GM10266 (cell line): ENCODE results near the gene NBPF4.
A peak's percentile ranks its signal among the peaks of the same experiment; 100 is the strongest.

Experiments used
- DNase-seq: peaks from one replicate; pipeline ENCODE4 v3.0.0; 2012; ENCODE audit errors: extremely low spot score
- CTCF ChIP-seq: IDR thresholded peaks from 2 replicates; pipeline ENCODE4 v1.5.1; 2012; ENCODE audit warnings: mild to moderate bottlenecking, low read depth; ENCODE audit not compliant: control insufficient read depth, insufficient read depth; ENCODE audit errors: missing control alignments

NBPF4 gene

GRCh38 chr1:108199781-108200686 lies 43.8 kb downstream of the NBPF4 start, which contains the start of gene SLC25A24:
Gene SLC25A24, minus strand, starts transcription at chr1:108200343. Its CDS starts 205 bp downstream, at chr1:108200138.
- DNase-seq, result peak; percentile 89
- no peak for TF ChIP-seq CTCF

GRCh38 chr1:108199201-108199691 lies 44.6 kb downstream of the NBPF4 start:
- no peak for TF ChIP-seq CTCF
- DNase-seq, result no peak

GRCh38 chr1:108194051-108194450 lies 49.8 kb downstream of the NBPF4 start:
- no peak for TF ChIP-seq CTCF

GRCh38 chr1:108193333-108193732 lies 50.5 kb downstream of the NBPF4 start:
- no peak for DNase-seq
- TF ChIP-seq CTCF, result no peak

More at GRCh38 chr1:108194051-108194450, 49.8 kb downstream of the NBPF4 start:
- no peak for DNase-seq

- DNase-seq, result no peak
- no peak for TF ChIP-seq CTCF
Observed at GRCh38 chr1:108192581-108192980, 51.3 kb downstream of the NBPF4 start.

- no peak for TF ChIP-seq CTCF
- no peak for DNase-seq
Observed at GRCh38 chr1:108190686-108191416, 53.0 kb downstream of the NBPF4 start.
